ENCODE data around the gene COX15.
"Not testable (repeated sequence)": the region's sequence is repeated elsewhere in the genome, so short reads cannot be mapped to it uniquely, and the experiment has no call there.

COX15 gene

GRCh38 chr10:99743841-99744240 is 11.9 kb upstream of the COX15 start:
- H3K36me3 Mint-ChIP-seq (ENCODE audit: low read depth), result peaks cover 62% of the 10 kb centered on the region

GRCh38 chr10:99742701-99743100 is 10.8 kb upstream of the COX15 start:
- peaks cover 73% of the 10 kb centered on the region for H3K36me3 Mint-ChIP-seq (ENCODE audit: low read depth)
- H3K27ac Mint-ChIP-seq, result no peak overlapping the region

More at GRCh38 chr10:99743841-99744240, 11.9 kb upstream of the COX15 start:
- Mint-ChIP-seq H3K27ac (no peak overlapping the region), H3K9me3 (peaks cover 29% of the 10 kb centered on the region), H3K4me1 (no peaks in the 10 kb centered on the region), H3K27me3 (ENCODE audit: low read depth, poor library complexity) (no peaks in the 10 kb centered on the region), H3K4me3 (no peak overlapping the region)
- no peak for DNase-seq
- no peak for TF ChIP-seq CTCF (IDR thresholded peaks at IDR 0.05)

GRCh38 chr10:99742254-99742653 is 10.3 kb upstream of the COX15 start:
- H3K9me3 Mint-ChIP-seq, result peaks cover 31% of the 10 kb centered on the region
- no peak for TF ChIP-seq CTCF (IDR thresholded peaks at IDR 0.05)
- no peaks in the 10 kb centered on the region for H3K27me3 Mint-ChIP-seq (ENCODE audit: low read depth, poor library complexity)
- H3K36me3 Mint-ChIP-seq (ENCODE audit: low read depth), result peaks cover 78% of the 10 kb centered on the region
- H3K27ac Mint-ChIP-seq, result no peak overlapping the region
- no peak overlapping the region for H3K4me3 Mint-ChIP-seq
- DNase-seq, result no peak
- H3K4me1 Mint-ChIP-seq, result no peaks in the 10 kb centered on the region

More at GRCh38 chr10:99742701-99743100, 10.8 kb upstream of the COX15 start:
- DNase-seq, result no peak
- H3K4me3 Mint-ChIP-seq, result no peak overlapping the region
- no peak for TF ChIP-seq CTCF (IDR thresholded peaks at IDR 0.05)
- peaks cover 31% of the 10 kb centered on the region for H3K9me3 Mint-ChIP-seq
- H3K27me3 Mint-ChIP-seq (ENCODE audit: low read depth, poor library complexity), result no peaks in the 10 kb centered on the region
- H3K4me1 Mint-ChIP-seq, result no peaks in the 10 kb centered on the region

GRCh38 chr10:99740933-99741559 is 9.1 kb upstream of the COX15 start:
- Mint-ChIP-seq H3K27me3 (ENCODE audit: low read depth, poor library complexity) (no peaks in the 10 kb centered on the region), H3K4me1 (no peaks in the 10 kb centered on the region), H3K36me3 (ENCODE audit: low read depth) (peaks cover 87% of the 10 kb centered on the region), H3K4me3 (no peak overlapping the region), H3K27ac (peak overlapping the region; percentile 77), H3K9me3 (peaks cover 31% of the 10 kb centered on the region)
- DNase-seq, result no peak
- no peak for TF ChIP-seq CTCF (IDR thresholded peaks at IDR 0.05)

- H3K4me1 Mint-ChIP-seq, result no peaks in the 10 kb centered on the region
- no peak overlapping the region for H3K27ac Mint-ChIP-seq
- no peak for TF ChIP-seq CTCF (IDR thresholded peaks at IDR 0.05)
- no peaks in the 10 kb centered on the region for H3K27me3 Mint-ChIP-seq (ENCODE audit: low read depth, poor library complexity)
- DNase-seq, result no peak
- peaks cover 91% of the 10 kb centered on the region for H3K36me3 Mint-ChIP-seq (ENCODE audit: low read depth)
- H3K9me3 Mint-ChIP-seq, result peaks cover 31% of the 10 kb centered on the region
- H3K4me3 Mint-ChIP-seq, result no peak overlapping the region
These were observed 8.3 kb upstream of the COX15 start for GRCh38 chr10:99740260-99740659.

- H3K27me3 Mint-ChIP-seq (ENCODE audit: low read depth, poor library complexity); H3K27ac Mint-ChIP-seq; H3K4me3 Mint-ChIP-seq; DNase-seq; H3K9me3 Mint-ChIP-seq: not testable (repeated sequence)
- H3K4me1 Mint-ChIP-seq, result peaks cover 21% of the 10 kb centered on the region
- H3K36me3 Mint-ChIP-seq (ENCODE audit: low read depth), result peaks cover 44% of the 10 kb centered on the region
These were observed 2.2 kb upstream of the COX15 start for GRCh38 chr10:99734111-99734510.
